GM18909 (cell line): ENCODE data around the gene MESP2.
A peak's percentile ranks its signal among the peaks of the same experiment; 100 is the strongest.

ENCODE experiments used
- ATAC-seq: cut with Tn5 transposase; IDR thresholded peaks from one replicate; pipeline ENCODE4 v1.9.1; 2021; ENCODE audit warnings: mild to moderate bottlenecking; ENCODE audit not compliant: unreplicated experiment, poor library complexity

MESP2 gene, protein sequence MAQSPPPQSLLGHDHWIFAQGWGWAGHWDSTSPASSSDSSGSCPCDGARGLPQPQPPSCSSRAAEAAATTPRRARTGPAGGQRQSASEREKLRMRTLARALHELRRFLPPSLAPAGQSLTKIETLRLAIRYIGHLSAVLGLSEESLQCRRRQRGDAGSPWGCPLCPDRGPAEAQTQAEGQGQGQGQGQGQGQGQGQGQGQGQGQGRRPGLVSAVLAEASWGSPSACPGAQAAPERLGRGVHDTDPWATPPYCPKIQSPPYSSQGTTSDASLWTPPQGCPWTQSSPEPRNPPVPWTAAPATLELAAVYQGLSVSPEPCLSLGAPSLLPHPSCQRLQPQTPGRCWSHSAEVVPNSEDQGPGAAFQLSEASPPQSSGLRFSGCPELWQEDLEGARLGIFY

DNA sequence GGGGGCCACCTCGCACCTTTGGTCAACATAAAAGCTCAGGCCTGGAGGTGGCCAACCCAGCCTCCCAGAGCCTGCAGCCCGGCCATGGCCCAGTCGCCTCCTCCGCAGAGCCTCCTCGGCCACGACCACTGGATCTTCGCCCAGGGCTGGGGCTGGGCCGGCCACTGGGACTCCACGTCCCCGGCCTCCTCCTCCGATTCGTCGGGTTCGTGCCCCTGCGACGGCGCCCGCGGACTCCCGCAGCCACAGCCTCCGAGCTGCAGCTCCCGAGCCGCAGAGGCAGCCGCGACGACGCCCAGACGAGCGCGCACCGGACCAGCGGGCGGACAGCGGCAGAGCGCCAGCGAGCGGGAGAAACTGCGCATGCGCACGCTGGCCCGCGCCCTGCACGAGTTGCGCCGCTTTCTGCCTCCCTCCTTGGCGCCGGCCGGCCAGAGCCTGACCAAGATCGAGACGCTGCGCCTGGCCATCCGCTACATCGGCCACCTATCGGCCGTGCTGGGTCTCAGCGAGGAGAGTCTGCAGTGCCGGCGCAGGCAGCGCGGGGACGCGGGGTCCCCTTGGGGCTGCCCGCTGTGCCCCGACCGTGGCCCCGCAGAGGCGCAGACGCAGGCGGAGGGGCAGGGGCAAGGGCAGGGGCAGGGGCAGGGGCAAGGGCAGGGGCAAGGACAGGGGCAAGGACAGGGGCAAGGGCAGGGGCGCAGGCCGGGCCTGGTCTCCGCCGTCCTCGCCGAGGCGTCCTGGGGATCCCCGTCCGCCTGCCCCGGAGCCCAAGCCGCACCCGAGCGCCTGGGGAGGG is at the start of gene MESP2:
TSS of gene MESP2 (plus strand) at position 59 of the 799 bp plus-strand sequence. CDS start at position 85, 26 bp downstream.
- ATAC-seq = peak; percentile 62

DNA sequence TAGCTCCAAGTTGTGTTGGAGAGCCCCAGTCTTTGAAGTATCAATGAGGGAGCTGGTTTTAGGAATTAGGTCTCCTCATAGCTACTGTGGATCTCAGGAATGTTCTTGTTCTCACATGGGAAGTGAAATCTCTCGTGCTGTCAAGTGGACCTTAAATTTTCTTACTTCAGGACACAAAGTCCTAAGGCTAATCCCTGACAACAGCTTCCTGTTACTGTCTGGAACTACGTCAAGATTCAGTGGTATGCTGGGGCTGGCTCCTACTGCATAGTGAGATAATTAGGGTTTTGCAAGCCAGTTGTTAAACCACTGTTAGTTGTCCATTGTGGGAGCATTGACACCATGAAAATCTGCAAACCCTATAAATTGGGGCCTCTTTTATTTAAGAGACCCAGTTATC is 47.9 kb upstream of the MESP2 start:
- ATAC-seq = no peak

DNA sequence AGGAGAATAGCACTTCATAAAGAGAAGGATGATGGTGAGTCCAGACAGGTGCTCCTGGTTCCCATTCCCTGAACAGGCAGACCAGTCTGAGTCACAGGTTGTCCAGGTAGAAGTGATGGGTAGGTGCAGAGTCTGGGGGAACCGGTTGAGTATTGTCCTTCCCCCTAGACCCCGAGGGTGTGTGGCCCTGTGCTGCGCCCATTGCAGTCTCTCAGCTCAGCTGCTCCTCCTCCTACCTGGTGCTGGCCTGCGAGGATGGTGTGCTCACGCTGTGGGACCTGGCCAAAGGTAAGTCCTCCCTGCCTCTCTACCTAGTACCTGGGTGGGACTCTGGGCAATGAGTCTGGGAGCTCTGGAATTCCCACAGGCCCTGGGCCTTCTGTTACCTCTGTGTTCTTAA is 44.9 kb upstream of the MESP2 start:
- no peak for ATAC-seq

DNA sequence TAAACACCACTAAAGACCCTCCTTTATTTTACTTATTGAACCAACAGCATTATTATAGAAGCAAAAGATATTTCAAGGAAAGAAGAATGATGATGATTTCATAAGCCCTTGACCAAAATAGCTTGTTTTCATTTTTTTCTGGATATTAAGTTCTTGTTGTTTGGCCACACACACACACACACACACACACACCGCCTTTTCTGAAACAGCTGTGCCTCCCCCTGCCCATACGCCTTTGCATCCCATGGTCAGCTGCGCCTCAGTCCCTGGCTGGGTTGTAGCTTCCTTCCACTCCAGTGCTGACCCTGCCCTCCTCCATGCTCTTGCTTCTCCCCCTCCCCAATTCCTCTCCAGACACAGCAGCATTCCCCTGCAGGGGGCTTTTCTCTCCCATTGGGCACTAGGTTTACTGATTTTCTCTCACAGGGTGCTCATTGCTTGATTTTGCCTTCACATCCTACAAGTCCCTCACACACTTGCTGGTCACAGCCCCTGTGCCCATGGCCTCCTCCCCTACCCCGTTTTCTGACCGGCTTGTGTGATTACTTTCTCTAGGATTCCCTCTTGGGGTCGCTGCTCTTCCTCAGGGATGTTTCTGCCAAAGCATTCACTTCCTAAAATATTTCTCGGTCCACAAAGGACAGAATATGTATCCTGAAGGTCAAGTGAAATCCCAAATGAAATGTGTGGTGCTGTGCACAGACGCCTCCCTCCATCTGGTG is 43.5 kb upstream of the MESP2 start:
- ATAC-seq = no peak

DNA sequence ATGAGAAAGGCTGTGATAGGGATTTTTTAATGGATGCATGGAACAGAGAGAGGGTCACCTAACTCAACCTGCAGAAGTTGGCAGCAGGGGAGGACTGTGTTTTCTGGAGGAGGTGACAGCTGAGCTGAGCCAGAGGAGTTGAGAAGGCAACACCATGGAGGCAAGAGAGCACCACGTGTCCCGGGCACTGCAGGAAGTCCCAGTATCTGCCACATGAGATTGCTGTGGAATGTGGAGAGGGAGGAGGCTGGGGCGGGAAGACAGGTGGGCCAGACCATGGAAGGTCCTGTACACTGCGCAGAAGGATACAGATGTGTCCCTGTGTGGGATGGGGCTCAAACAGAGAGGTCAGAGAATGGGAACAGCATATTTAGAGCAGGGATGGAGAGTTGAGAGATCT is 40.4 kb upstream of the MESP2 start:
- no peak for ATAC-seq

DNA sequence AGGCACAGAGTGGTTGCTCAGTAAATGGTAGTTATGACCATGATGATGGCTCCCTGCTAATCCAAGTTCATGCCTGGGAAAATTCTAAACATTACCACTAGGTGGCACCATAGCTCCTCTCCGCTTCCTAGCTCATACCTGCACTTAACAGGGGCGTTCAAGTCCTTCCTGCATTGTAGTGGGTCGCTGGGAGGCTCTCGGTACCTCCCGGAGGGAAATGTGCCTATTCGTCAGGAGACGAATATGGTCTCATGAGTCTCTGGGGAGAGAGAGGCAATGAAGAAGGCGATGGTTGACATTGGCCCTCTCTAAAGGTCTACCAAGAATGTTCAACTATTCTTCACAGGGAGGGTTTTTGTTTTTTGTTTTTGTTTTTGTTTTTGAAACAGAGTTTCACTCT is 36.0 kb upstream of the MESP2 start:
- peak; percentile 68 for ATAC-seq

DNA sequence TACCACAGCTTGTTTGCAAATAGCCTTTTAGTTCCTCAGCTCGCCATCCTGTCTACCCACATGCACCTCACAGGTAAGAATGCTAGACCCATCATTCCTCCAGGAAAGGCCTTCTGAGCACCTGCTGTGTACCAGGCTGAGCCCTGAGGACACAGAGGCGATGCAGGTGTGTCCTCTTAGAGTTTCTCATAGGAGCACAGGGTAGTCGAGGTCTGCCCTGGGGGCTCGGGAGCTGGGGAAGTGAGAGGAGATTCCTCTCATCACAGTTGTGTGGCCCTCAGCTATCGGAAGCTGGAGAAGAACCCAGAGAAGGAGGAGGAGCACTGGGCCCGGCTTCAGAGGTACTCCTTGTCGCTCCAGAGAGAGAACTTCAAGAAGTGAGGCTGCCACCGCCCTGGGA is 33.1 kb upstream of the MESP2 start:
- ATAC-seq = no peak

DNA sequence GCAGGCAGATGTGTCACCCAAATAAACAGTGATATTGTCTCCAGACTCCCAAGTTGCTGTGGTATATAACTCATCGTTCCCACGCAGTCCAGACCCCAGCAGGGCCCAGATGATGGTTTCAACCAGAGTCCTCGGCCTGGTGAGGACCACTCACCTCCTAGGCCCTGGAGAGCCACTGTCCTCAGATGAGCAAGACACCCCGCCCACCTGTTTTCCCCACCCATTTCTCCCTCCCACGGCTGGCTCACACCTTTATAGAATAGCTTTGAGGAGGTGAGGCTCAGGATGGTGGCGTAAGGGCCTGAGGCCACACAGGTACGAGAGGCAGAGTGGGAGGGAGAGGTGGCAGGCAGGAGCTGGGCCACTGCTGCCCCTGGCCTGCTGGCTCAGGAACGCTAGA is 32.5 kb upstream of the MESP2 start:
- ATAC-seq = no peak

DNA sequence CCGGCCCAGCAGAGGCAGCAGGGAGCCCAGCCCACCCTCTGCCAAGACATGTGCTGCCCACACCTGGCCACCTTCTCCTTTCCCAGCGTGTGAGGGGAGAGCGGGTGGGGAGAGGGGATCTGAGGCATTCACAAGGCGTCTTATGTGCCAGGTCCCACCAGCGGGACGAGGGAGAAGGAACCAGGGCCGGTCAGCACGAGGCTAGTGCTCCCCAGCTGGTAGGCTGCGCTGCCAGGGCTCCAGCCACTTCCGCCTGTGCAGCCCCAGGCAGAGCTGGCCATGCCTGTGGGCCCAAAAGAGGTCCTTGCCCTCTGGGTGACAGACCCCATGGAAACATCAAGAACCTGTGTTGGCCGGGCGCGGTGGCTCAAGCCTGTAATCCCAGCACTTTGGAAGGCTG is 31.0 kb upstream of the MESP2 start:
- no peak for ATAC-seq

DNA sequence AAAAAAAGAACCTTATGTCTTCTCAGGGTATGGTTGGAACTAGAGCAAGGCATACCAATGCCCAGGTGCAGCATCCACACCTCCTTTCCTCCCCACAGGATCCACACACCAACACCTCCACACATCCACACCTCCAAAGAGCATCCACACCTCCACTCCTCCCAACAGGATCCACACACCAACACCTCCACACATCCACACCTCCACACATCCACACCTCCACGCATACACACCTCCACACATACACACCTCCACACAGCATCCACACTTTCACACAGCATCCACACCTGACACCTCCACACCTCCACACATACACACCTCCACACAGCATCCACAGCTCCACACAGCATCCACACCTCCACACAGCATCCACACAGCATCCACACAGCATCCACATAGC is 30.4 kb upstream of the MESP2 start:
- ATAC-seq = no peak

DNA sequence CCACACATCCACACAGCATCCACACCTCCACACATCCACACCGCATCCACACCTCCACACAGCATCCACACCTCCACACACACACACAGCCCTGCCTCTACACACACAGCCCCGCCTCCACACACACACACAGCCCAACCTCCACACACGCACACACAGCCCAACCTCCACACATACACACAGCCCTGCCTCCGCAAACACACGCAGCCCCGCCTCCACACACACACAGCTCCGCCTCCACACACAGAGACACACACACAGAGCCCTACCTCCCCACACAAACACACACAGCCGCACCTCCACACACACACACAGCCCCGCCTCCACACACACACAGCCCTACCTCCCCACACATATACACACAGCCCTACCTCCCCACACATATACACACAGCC is 29.7 kb upstream of the MESP2 start:
- no peak for ATAC-seq

DNA sequence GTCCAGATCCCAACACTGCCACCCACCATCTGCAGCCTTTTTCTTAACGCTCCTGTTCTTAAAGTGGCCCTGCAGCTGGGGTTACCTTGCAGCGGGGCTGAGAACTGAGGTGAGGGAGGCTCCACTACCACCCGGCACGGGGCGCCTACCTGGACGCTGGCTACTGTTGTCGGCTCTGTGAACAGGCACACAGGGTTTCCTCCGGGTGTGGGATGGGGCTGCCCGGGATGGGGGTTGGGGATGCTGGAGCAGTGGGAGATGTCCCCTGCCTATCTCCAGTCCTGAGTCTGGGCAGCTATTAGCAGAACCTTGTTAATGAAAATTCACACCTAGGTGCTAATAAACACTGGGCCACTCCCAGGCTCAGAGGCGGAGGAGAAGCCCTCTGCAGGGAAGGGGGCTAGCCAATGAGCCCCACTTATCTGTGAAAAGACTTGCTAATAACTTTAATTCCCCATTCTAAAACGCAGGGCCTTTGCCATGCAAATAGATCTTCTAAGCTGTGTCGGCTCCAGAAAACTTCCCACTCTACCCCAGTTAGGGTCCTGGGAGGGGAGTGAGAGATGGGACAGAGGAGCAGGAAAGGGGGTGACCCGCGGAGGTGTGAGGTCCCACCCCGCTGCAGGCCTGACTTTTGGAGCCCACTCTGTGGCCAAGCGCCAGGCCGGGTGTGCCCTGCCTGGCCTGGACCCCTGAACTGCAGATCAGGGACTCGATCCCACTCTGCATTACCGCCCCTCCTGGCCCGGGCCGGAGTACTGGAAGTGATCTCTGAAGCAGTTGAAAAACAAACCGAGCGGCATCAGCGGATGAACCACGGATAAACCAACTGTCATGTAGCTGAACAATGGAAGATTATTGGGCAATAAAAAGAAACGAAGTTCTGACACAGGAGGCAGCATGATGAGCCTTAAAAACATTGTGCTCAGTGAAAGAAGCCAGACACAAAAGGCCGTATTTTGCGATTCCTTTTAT is 28.1 kb upstream of the MESP2 start:
- no peak for ATAC-seq

DNA sequence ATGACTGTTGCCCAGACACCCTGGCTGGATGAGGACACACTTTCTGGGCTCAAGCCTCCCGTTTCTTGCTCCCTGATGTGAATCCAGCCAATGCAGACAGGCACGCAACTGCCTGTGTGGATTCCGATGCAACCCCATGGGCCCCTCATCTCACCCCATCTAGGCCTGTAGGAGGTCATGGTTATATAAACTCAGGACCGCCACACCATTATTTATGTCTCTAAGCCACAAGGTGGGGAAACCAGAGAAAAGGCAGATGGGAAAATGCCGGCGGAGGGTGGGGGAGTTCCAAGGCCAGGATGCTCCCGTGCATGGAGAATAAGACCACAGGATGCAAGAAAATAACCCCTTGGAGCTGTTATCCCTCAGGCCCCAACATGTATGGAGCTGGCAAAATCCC is 27.1 kb upstream of the MESP2 start:
- no peak for ATAC-seq

DNA sequence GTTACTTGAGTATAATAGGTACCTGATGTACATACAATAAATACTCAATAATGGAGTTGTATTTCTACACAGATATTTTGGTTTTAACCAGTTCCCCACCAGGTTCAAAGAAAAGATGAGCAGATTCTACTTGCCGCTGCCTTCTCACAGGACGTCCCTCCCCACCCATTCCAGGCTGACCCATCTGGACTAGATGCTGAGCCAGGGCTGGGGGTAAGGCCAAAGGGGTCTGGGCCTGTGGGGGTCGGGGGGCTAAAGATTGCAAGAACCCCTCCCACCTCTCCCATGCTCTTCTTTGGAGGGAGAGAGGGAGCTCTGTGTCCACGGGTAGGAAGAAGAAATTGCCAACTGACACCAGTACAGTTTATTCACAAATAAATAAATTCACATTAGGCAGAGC is 26.6 kb upstream of the MESP2 start:
- ATAC-seq = no peak

DNA sequence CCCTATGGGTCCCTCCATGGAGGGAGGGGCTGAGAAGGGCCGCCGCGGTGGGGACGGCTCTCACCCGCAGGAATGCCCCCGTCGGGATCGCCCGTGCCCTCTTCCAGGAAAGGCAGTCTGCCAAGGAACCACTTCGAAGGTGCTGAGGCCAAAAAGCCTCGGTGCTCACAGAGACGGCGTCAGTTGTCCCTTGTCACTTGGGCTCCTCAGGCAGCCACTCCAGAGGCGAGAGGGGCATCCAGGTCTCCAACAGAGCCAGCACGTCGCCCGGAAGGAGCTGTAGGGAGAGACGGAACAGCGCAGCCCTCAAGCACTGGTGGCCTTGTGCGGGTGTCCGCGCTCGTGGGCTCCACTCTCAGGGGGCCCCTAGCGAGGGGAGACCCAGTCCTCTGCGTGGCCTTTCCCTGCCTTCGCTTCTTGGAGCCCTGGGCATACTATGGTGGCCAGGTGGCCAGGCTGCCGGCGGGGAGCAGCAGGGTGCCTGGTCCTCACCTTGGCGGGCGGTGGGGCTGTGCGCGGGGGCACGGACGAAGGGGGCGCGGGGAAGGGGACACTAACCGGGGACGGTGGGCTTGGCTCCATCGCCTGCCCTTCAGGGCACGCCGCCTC is 26.1 kb upstream of the MESP2 start:
- ATAC-seq = no peak

DNA sequence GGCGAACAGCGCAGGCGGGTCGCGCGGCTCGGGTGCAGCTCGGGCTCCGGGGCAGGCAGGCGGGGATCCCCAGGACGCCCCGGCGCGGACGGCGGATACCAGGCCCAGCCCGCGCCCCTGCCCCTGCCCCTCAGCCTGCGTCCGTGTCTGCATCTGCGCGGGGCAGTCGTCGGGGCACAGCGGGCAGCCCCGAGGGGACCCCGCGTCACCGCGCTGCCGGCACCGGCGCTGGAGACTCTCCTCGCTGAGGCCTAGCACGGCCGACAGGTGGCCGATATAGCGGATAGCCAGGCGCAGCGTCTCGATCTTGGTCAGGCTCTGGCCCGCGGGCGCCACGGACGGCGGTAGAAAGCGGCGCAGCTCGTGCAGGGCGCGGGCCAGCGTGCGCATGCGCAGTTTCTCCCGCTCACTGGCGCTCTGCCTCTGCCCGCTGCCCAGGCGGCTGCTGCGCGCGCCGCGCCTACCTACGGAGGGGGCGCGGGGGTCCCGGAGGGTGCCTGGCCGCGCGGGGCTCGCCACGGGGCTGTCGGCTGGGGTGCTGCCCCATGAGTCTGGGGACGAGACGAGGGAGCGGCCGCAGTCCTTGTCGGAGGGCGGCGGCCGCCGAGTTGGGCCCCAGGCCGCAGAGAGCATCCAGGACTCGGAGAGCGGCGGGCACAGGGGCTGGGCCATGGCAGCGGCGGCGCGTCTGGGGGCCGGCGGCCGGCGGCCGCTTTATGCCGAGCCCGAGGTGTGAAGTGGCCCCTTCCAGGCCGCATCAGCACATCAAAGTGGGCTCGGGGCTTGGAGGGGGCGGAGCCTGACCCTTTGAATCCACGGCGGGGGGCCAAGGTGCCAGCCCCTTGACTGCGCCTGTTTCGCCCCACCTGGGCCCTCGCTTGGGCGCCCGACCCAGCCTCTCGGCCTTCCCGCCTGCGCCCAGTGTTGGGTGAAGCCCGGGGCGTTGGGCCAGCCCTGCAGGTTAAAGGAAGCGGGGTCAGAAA is 25.3 kb upstream of the MESP2 start, which contains the start of gene MESP1:
TSS of gene MESP1 (minus strand) at position 690 of the 983 bp plus-strand sequence. CDS start at position 672, 18 bp downstream.
- ATAC-seq = peak; percentile 90

DNA sequence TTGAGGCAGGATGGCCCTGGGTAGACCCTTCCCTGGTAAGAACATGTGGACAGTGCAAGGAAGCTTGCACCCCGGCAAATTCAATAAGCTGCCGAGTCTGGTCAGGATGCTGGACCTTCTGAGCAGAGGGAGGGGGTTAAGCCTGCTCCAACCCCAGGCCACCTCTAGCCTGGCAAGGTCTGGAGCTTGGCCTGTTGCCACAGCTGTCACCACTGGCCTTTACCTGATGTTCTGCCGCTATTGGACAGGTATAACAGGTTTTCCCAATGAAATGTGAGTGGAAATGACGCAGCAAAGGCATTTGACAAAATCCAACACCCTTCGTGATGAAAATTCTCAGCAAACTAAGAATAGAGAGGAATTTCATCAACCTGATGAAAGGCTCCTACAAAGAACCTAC is 24.4 kb upstream of the MESP2 start:
- no peak for ATAC-seq

DNA sequence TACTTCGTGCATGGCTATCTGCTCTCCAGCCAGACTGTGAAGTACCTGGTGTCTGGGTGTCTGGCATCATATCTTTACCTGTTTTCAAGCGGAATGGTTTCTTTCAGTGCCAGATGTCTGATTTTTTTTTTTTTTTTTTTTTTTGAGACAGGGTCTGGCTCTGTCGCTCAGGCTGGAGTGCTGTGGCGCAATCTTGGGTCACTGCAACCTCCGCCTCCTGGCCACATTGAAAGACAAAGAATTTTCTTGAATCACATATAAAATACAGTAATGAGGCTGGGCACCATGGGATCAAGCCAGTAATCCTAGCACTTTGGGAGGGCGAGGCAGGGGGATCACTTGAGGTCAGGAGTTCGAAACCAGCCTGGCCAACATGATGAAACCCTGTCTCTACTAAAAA is 22.3 kb upstream of the MESP2 start:
- ATAC-seq = no peak
